PFSK-1 (cell line): ENCODE data around the gene GABRR1.

Experiments
- SIN3A ChIP-seq: IDR thresholded peaks from 2 replicates; pipeline ENCODE4 v1.6.1; 2012; ENCODE audit warnings: mild to moderate bottlenecking, low read length, moderate library complexity, borderline replicate concordance; ENCODE audit not compliant: insufficient read depth
- TAF1 ChIP-seq: IDR thresholded peaks from 2 replicates; pipeline ENCODE4 v1.6.1; 2012; ENCODE audit warnings: low read length, control low read depth, borderline replicate concordance; ENCODE audit not compliant: insufficient read depth

DNA sequence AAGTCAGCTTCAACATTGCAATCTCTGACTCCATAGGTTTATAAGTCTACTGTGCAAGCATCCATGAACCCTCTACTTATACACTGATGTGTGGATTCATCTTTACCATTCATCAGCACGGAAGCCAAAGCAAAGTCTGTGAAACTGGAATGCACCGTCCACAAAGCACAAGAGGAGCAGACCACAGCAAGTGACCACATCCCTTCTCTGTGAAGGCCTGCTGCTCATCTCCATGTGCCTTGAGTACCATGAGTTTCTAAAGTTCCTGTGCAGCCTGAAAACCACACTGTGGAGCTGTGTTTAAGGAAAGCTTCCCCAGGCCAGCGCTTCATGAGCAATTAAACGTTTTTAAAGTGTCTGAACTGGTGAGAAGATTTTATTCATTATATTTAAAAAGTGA lies 20.0 kb downstream of the GABRR1 start:
- TF ChIP-seq TAF1 = no peak
- TF ChIP-seq SIN3A = no peak
